ENCODE measurements around the gene ZCCHC3.
A peak's percentile ranks its signal among the peaks of the same experiment; 100 is the strongest.

ZCCHC3 gene

DNA sequence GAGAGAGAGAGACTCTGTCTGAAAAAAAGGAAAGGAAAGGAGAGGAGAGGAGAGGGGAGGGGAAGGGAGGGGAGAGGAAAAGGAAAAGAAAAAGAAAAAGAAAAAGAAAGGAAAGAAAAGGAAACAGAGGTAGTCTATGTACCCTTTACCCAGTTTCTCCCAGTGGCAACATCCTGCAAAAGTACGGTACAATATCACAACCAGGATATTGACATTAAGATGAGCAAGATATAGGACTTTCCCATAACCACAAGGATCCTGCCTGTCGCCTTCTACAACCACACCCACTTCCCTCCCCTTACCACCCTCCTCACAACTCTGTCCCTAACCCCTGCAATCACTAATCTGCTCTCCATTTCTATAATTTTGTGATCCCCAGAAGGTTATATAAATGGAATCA is 10.9 kb upstream of the ZCCHC3 start:
- DNase-seq, result no peak

GRCh38 chr20:288956-289692 is 8.2 kb upstream of the ZCCHC3 start:
- no peak for DNase-seq

GRCh38 chr20:289693-290083 is 7.7 kb upstream of the ZCCHC3 start:
- no peak for DNase-seq

GRCh38 chr20:290084-290831 is 7.1 kb upstream of the ZCCHC3 start, which contains the start of gene C20orf96:
Gene C20orf96 (minus strand): TSS chr20:290750. CDS start chr20:290610, 140 bp downstream.
- DNase-seq, result peak; percentile 94

DNA sequence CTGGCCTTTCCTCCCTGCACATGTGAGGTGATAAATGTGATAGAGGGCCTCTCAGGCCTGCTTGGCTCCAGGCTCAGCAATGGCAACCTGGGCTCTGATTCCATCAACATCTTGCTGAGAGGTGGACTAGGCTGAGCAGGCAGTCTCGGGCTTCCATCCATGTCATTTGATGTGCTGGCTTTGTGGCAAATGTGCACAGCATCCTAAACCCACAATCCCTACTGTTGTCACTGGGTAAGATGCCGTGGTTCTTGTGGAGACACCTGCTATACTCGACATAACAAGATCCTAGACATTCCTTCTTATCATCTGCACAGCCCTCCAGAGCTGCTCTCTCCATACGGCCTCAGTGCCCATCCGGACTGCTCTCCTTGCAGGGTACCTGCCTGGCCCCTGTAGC is 2.8 kb upstream of the ZCCHC3 start:
- no peak for DNase-seq

DNA sequence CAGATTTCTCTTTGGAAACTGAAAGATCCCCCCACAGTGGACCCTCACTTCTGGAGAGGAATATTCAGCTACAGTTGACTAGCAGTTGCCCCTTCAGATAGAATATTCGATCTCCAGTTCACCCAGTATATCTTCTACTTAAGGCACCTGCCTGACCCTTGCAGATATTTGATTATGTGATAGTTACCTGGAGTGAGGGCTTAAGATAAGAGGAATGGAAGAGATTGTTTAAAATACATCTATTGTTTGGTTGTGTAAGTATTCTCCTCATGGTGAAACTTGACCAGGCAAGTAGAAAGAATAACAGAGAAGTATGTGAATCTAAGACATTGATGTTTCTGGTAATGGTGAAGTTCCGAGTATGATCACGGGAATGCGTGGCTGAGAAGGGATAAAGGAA is 1.6 kb upstream of the ZCCHC3 start:
- DNase-seq, result no peak

GRCh38 chr20:297925-298775 is 780 bp downstream of the ZCCHC3 start:
- peak; percentile 65 for DNase-seq

DNA sequence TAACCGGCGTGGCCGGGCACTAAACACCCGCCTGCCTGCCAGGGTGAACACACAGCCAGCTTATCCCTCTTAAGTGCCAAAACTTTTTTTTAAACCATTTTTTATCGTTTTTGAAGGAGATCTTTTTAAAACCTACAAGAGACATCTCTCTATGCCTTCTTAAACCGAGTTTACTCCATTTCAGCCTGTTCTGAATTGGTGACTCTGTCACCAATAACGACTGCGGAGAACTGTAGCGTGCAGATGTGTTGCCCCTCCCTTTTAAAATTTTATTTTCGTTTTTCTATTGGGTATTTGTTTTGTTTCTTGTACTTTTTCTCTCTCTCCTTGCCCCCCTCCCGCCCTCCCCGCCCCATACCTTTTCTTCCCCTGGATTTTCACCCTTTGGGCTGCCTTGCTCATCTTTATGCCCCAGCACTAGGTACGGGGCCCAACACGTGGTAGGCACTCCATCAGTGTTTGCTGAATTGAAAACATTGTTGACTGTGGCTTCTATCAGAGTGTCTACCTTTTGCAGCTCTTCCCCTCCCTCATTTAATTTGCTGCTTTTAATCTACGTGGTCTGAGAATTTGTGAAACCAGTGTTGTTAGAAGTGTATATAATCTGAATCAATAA is 1.5 kb downstream of the ZCCHC3 start:
- DNase-seq, result no peak

GRCh38 chr20:300345-300990 is 3.1 kb downstream of the ZCCHC3 start:
- DNase-seq, result no peak

- no peak for DNase-seq
Observed at GRCh38 chr20:301886-302848, 4.8 kb downstream of the ZCCHC3 start.

DNA sequence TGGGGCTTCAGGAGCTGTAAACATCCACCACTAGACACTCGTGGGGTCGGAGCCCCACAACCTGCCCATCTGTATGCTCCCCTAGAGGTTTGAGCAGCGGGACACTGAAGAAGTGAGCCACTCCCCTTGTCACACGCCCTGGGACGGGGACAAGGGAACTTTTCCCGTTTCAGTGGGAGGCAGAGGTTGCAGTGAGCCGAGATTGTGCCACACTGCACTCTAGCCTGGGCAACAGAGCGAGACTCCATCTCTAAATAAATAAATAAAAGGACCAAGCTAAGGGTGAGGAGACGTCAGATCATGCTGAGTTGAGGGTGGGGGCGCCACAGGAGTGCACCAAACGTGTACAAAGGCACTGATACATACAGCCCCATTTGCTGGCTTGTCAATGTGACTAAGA is 8.4 kb downstream of the ZCCHC3 start:
- no peak for DNase-seq

DNA sequence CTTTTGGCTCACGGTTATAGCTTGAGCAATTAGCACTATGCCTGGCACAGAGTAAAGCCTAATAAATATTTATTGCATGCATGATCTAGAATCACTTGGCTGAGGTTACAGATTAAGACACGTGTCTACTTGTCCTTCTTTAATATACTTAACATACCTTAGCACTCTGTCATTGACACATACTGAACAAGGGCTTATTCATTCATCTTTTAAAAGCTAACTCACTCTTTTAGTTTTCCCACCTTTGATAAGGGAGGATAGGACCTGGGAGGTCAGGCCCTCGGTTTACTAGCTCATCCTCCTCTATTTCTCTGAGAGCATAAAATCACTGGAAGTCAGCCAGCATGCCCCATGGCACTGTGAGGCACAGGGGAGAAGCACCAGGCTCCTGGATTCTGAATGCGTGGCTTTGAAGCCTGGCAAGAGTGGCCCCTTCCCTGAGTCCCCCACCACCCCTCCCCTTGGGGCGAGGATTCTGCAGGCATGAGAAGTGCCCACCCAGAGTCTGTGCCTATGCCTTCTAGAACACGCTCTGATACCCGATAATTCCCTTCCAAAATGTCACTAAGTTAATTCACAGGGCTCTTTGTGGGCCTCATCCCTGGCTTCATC is 11.2 kb downstream of the ZCCHC3 start:
- no peak for DNase-seq

DNA sequence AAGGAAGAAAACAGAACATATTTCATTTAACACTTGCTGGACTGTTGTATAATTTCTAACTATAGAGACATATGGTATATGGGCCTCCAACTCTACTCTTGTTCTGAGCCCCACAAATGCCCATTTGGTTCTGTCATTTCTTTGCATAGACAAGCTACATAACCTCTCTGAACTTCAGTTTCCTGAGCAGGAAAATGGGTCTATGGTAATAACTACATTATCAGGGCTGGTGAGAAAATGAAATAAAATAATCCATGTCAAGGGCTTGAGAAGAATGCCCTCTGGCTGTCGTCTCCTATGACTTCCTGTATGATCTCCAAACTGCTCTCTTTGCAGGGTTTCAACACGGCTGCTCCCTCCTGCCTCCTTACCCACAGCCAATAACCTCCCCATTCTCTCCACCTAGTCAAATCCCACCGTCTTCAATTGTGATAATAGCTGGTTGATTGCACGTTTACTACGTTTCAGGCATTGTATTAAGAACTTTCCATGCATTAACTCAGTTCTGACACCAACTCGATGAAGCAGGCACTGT is 12.0 kb downstream of the ZCCHC3 start:
- DNase-seq, result no peak

GRCh38 chr20:309841-310644 is 12.7 kb downstream of the ZCCHC3 start:
- DNase-seq, result peak; percentile 93

GRCh38 chr20:310645-311044 is 13.3 kb downstream of the ZCCHC3 start:
- DNase-seq, result no peak

- DNase-seq, result no peak
Observed at GRCh38 chr20:311609-312008, 14.2 kb downstream of the ZCCHC3 start.

DNA sequence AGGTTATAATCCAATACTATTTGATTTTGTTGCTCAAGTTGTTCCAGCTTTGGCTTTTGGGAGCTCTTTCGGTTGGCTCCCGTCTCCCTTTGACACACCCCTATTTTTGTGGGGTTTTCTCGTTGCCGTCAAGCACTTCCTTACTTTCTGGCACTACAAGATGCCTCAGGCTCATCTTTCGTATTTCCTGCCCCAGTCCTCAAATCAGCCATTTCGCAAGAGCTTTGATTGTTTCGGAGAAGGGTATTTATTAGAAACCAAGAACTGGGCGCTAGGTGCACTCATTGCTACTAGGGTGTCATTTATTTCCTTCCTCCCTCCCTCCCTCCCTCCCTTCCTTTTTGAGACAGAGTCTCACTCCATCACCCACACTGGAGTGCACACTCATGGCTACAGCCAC is 14.7 kb downstream of the ZCCHC3 start:
- no peak for DNase-seq

DNA sequence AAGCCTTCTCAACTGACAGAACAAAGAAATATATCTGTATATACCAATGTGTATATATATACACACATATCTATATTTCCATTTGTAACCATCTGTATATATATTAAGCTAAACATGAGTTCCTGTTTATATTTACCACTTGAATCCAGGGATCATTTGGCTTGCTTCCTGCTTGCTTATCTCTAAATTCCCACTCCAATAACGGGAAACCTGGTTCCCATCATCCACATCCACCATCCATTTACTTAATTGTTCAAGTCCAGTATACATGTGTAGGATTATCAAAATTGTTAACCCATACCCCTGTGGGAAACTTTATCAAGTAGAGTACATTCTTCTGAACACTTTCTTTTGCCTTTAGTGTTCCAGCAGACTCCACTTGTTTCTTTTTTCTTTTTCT is 15.5 kb downstream of the ZCCHC3 start:
- DNase-seq, result no peak

GRCh38 chr20:313402-313801 is 16.0 kb downstream of the ZCCHC3 start:
- DNase-seq, result no peak

DNA sequence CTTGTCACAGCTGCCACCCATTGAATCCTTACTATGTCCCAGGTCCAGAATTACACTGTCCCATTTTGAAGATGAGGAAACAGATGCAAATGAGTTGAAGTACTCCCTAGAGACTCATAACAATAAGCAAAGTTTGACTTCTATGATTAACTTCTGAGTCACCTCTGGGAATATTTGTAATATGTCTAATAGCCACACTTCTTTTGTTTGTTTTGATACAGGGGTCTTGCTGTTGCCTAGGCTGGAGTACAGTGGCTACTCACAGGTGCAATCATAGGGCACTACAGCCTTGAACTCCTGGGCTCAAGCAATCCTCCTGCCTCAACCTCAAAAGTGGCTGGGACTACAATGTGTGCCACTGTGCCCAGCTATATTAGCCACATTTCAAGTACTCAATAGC is 16.6 kb downstream of the ZCCHC3 start:
- no peak for DNase-seq

Measured in stimulated activated CD4-positive, alpha-beta T cell treated with anti-CD3 and anti-CD28 coated beads, Interleukin-15, amount 100 ng/mL, for 24 hours (primary cell).